Gastrocnemius medialis (tissue), 4 donors: ENCODE data around the gene RBMY1J.
"Not testable (repeated sequence)": the region's sequence is repeated elsewhere in the genome, so short reads cannot be mapped to it uniquely, and the experiment has no call there.

Experiments used
- CTCF ChIP-seq, 5 experiments: fragments of 450-650 bp in 3 of 5; fragments of 200-600 bp in 2 of 5; sonication (generic) in 2 of 5; IDR thresholded peaks in 4 of 5; conservative IDR thresholded peaks in 1 of 5; 1 replicate in 4 of 5; 2 replicates in 1 of 5; pipeline ENCODE4 v1.5.1; 2016 to 2019; ENCODE audit warnings: antibody characterized with exemption in 5 of 5, mild to moderate bottlenecking in 3 of 5, moderate library complexity in 3 of 5
- POLR2A ChIP-seq, 2 donors: fragments of 450-650 bp; IDR thresholded peaks; one replicate each; pipeline ENCODE4 v1.6.1; 2017; ENCODE audit warnings: antibody characterized with exemption in 2 of 2, mild to moderate bottlenecking in 2 of 2, moderate library complexity in 2 of 2

GRCh38 chrY:22403110-22403509 is at the start of gene RBMY1J:
- TF ChIP-seq CTCF (IDR thresholded peaks at IDR 0.05 in 4 of 5, conservative IDR thresholded peaks at IDR 0.05 in 1 of 5); POLR2A (IDR thresholded peaks at IDR 0.05): not testable (repeated sequence)
